Left renal cortex interstitium (tissue), 4 donors: ENCODE data around the gene TSHZ3. TPM values are rescaled to one million over a fixed set of nuclear protein-coding genes. Genes with fewer than 3 reads are reported as not detected.

Experiments used
- DNase-seq, 4 donors: peaks; one replicate each; pipeline ENCODE4 v3.0.0-alpha.2; 2013; ENCODE audit warnings: low read depth in 4 of 4, low spot score in 2 of 4, missing footprints in 1 of 4
- polyA plus RNA-seq, 4 donors: library from polyadenylated mRNA; unstranded; fragments of 120-200 nt; gene quantifications; one replicate each; pipeline ENCODE4 v1.2.1, GENCODE V29; 2013; ENCODE audit not compliant: insufficient read length in 4 of 4

TSHZ3 gene
- polyA plus RNA-seq, 4 donors = 9.9 to 15.1 (median 13.6) TPM

DNA sequence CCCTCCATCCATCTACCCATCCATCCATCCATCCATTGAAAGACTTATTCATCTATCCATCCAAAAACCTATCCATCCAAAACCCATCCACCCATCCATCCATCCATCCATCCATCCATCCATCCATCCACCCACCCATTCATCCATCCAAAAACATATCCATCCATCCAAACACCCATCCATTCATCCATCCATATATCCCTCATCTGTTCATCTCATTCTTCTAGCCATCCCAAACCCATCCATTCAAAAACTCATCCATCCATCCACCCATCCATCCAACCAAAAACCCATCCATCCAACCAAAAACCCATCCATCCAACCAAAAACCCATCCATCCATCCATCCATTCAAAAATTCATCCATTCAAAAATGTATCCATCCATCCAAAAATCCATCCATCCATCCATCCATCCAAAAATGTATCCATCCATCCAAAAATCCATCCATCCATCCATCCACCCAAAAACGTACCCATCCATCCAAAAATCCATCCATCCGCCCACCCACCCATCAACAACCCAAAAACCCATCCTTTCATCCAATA, 56.5 kb downstream of the TSHZ3 start:
- no peak for DNase-seq

DNA sequence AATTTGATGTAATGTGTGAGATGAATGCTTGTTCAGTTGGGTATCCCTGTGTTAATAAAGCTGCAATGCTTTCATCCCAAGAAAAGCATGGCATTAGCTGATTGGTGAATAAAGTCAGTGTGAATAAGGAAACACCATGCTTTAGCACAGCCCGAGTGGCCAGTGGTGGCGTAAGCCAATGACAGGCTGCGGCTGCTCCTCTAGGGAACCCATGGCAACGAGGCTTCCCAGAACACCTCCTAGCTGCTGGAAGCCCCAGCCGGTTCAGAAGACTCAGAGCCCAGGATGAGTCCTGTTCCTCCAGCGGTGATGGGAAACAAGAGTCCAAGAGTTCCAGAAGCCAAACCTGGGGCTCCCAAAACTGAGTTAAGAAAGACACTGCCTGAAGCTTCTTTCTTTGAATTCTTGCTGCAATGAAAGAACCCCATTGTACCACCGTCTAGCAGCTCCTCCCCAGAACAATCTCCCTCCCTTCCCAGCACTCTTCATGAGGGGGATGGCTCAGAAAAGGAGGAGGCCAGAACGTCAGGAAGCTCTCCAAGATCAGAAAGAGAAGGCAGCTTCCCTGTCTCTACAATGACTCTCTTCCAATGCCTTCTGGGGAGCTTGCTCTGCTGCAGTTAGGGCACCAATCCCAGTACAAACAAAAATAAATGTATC, 58.2 kb downstream of the TSHZ3 start:
- no peak for DNase-seq

DNA sequence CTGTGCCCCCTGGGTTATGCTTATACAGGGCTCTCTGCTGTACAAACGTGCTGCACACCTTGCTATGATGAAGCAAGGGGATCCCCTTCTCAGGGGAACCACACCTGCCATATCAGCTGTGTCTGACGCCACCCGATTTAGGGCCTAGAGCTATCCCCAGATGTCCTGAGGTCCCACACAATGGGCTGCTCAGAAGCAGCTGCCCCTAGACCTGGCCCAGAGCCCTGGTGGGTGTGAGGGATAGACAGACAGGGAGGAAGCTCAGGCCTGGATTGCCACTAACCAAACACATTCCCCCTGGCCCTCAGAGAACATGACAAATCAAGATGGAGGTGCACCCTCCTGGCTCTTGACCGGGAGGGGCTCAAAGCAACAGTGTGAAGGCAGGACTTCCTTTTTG, 59.3 kb downstream of the TSHZ3 start:
- no peak for DNase-seq

GRCh38 chr19:31289381-31289880, 59.8 kb downstream of the TSHZ3 start:
- DNase-seq = no peak

DNA sequence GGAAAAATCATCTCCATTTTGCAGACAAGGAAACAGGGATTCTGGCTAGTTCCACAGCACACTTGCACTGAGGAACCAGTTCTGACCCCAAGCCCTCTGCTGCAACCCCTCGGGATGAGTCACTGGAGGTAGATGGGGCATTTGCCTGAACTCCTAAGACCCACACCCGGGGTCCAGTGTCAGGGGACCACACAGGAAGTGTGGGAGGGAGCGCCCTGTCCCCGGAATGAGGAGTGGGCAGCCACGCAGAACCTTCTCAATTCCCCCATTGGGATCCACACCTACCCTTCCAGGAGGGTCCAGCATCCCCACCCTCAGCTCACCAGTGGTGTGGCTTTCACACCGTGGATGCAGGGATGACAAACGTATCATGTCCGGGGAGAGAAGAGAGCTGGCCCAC, 62.7 kb downstream of the TSHZ3 start:
- DNase-seq = no peak

- no peak for DNase-seq
These were observed 63.5 kb downstream of the TSHZ3 start for GRCh38 chr19:31285744-31286143.

DNA sequence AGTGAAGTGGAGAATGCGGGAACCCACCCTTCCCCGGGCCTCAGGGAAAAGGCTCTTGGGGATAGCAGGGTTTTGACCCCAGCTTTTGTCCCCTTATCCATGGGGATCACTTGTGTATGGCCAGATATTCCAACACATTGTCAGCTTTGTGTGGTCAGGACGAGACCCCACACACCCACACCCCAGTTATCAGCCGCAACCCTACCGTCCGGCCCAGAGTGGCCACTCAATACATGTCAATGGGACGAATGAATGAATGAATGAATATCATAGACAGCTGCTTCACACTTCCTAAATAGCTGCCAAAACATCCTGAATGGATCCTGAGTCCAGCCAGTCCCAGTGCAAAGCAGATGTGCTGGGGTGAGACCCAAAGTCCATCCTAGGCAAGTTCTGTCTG, 64.6 kb downstream of the TSHZ3 start:
- DNase-seq = no peak

DNA sequence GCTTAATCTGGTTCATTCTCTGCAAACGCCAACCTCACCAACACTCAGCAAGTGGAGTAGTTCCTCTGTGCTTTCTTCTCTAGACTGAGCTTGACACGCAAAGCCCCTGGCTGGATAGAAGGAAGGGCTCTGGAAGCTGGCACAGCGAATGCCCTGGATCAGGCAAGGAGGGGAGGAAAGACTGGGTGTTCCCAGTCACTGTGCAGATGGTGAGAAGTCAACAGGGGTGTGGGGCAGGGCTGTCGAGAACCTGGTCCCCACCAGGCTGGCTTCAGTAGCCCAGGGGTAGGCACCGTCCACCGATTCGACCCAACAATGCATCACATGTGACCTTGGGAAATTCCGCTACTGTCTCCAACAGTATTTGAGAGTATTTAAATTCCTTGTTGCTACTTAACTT, 65.5 kb downstream of the TSHZ3 start:
- no peak for DNase-seq

DNA sequence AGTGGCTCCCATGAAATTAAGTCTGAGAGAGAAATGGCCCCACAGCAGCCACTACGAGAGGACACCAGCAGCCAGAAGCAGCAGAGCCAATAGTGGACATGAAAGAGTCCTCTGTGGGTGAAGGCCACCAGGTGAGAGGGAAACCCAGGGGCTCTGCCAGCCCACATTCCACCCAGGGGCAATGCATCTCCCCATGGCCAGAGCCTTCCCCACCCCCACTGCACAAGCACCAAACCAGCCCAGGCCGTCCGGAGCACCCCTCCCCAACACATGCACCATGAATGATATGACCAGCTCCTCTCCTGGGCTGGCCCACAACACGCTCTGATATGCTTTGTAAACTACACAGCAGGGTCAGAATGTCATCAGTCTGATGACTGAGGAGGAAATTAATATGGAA, 66.9 kb downstream of the TSHZ3 start:
- no peak for DNase-seq

GRCh38 chr19:31280287-31281006, 68.8 kb downstream of the TSHZ3 start:
- no peak for DNase-seq

DNA sequence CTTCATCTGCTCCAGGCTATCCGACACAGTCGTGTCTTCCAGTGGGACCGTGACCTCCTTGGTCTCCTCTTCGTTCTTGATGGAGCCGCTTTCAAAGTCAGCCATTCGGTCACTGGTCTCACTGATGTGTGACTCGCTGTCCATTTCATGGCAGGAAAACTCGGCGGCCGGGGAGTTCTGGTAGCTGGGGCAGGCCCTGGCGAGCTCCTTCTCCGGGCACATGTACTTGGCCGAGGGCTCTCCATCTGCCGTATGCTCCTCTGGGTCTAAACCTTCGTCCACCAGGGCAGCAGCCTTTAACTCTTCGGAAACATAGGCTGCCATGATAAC, 69.8 kb downstream of the TSHZ3 start:
- DNase-seq = no peak

DNA sequence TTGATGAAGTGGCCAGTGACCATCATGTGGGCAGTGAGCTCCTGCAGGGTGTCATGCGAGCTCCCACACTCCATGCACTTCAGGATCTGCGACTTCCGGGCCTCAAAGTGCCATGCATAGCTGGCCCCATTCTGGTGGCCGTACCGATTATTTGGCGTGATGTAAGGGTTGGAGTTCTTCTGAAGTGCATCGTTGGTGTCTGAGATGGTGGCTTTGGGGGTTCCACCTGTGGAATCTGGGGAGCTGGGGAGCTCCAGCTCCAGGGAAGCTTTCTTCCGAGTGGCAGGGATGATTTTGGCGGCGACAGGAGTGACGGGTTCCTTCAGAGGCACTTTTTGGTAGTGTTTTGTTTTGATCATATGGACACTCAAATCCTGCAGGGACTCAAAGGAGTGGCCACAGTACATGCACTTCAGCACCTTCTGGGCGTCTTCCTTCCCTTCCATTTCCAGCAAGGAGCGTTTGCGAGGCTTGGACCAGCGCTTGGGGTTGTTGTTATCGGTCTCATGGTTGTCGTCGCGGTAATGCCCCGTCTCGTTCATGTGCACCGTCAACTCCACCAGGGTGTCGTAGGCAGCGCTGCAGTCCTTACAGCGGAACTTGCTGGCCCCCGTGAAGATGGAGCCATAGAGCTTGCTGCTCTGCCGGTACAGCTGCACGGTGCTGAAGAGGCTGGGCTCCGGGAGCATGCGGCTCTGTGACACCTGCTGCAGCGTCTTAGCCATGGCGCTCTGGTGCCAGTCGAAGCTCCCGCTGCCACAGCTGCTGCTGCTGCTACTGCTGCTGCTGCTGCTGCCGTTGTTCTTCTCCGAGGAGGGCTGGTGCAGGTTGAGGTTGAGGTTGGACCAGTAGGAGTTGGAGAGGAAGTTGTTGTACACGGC, 70.4 kb downstream of the TSHZ3 start:
- DNase-seq = no peak

DNA sequence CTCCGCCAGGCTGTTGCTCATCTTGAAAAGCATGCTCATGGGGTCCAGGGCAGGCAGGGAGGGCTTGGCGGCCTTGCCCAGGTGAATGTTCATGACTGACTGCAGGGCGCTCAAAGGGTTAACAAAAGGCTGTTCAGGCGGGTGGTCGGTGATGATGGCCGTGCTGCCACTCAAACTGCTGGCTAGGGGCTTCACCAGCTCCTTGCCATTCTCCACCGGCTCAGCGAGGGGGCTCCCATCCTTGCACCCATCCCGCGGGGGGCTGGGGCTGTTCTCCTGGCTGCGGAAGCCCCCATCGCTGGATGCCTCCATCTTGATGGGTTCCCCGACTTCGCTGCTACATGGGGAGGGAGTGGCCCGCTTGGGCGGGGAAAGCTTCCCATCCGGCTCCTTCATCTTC, 71.7 kb downstream of the TSHZ3 start:
- DNase-seq = no peak

DNA sequence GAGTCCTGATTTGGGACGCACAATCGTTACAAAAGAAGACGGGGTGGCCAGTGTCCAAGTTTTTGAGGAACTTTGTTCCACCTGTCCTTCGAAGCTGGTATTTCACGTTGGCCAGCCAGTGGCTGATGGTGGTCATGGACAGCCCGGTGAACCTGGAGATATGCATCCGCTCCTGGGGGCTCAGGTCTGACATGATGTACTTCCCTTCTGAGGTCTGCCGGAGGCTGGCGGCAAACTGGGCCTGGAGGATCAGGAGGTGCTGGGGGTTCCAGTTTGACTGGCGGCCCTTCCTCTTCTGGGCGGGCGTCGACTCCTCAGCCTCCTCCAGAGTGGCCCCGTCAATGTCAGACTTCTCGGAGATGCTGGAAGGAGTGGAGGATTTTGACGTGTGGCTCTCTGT, 72.4 kb downstream of the TSHZ3 start:
- DNase-seq = no peak

- DNase-seq = no peak
These were observed 74.2 kb downstream of the TSHZ3 start for GRCh38 chr19:31275068-31275334.

GRCh38 chr19:31274251-31275067, 74.8 kb downstream of the TSHZ3 start:
- no peak for DNase-seq

GRCh38 chr19:31272583-31273106, 76.6 kb downstream of the TSHZ3 start:
- DNase-seq = no peak

DNA sequence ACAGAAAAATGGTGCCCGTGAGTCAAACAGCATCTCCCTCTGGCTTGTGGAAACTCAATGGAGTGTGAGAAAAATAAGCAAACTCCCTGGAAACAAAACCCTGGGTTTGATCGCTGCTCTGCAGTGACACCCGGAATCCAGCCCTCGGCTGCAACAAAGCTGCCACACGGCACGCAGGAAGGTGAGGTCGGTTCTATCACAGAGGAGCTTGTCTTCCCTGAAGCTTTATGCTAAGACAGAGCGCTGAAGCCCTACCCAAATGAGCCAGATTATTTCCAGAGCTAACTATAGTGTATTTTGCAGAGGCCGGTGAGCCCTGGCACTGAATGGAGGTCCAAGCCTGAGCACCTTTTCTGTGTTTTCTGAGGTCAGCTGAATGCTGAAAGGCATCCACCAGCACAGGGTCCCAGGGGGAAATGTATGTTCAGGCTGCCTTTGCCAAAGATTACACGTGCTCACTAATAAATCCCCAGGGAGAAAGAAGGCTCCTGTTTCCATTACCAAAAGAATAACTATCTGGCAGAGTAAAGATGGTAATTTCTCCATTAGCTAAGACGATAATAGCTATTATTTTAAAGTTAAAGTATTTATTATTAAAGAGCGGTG, 77.8 kb downstream of the TSHZ3 start:
- no peak for DNase-seq

- DNase-seq = no peak
These were observed 78.3 kb downstream of the TSHZ3 start for GRCh38 chr19:31270897-31271296.
